SK-N-SH (cell line): Measurements from ENCODE around the gene CRACR2A. TPM values are rescaled to one million over a fixed set of nuclear protein-coding genes. Genes with fewer than 3 reads are reported as not detected.

Experiments used
- CTCF ChIA-PET: fragments of 300-600, 350-600 bp; formaldehyde crosslinking; extraction: SDS; loops from one replicate; lab custom pipeline; 2021; lab: Yijun Ruan, JAX
- POLR2A ChIA-PET: fragments of 350-600 bp; sonication (Branson Sonifier 250); formaldehyde crosslinking; extraction: SDS; loops from one replicate; lab custom pipeline; 2020; ENCODE audit warnings: antibody characterized with exemption, inconsistent platforms; lab: Yijun Ruan, JAX
- DNase-seq: peaks from one replicate; pipeline ENCODE4 v3.0.0; 2012
- H2AFZ ChIP-seq: fragments of 200-600 bp; sonication (generic); 2 replicates; pipeline ENCODE4 v1.8.1; 2016; ENCODE audit warnings: antibody characterized with exemption, mild to moderate bottlenecking, low read depth
- H3F3A ChIP-seq: fragments of 200-600 bp; sonication (generic); replicated peaks from 2 replicates; pipeline ENCODE3; 2016; ENCODE audit warnings: antibody characterized with exemption, mild to moderate bottlenecking; ENCODE audit not compliant: insufficient read depth
- H3K27ac ChIP-seq, 2 experiments: fragments of 200-500 bp in 1 of 2; fragments of 200-600 bp in 1 of 2; sonication (Bioruptor generic) in 1 of 2; sonication (generic), shearing (Covaris generic) in 1 of 2; 2 replicates each; pipeline versions ENCODE4 v1.5.1 to v1.6.1; 2014 to 2016; ENCODE audit warnings: low read depth in 2 of 2, inconsistent platforms in 1 of 2, low read length in 1 of 2, mild to moderate bottlenecking in 1 of 2, mixed read lengths in 1 of 2
- H3K27me3 ChIP-seq: fragments of 200-600 bp; sonication (generic), shearing (Covaris generic); 2 replicates; pipeline ENCODE4 v1.6.1; 2016; ENCODE audit warnings: mixed run types; ENCODE audit not compliant: insufficient read depth
- H3K36me3 ChIP-seq, 2 experiments: fragments of 200-500 bp in 1 of 2; fragments of 200-600 bp in 1 of 2; sonication (Bioruptor generic) in 1 of 2; sonication (generic) in 1 of 2; replicated peaks in 1 of 2; 2 replicates each; pipeline versions ENCODE3 to v1.5.1; 2014 to 2016; ENCODE audit warnings: low read length in 1 of 2, mild to moderate bottlenecking in 1 of 2; ENCODE audit not compliant: insufficient read depth in 2 of 2, control insufficient read depth in 1 of 2
- H3K4me1 ChIP-seq, 2 experiments: fragments of 200-500 bp in 1 of 2; fragments of 200-600 bp in 1 of 2; sonication (Bioruptor generic) in 1 of 2; sonication (generic), shearing (Covaris generic) in 1 of 2; 2 replicates each; pipeline versions ENCODE4 v1.5.1 to v1.6.1; 2014 to 2016; ENCODE audit warnings: low read depth in 1 of 2, low read length in 1 of 2, mixed run types in 1 of 2; ENCODE audit not compliant: insufficient read depth in 2 of 2, control insufficient read depth in 1 of 2
- H3K4me2 ChIP-seq: fragments of 200-600 bp; sonication (generic), shearing (Covaris generic); 2 replicates; pipeline ENCODE4 v1.6.1; 2017; ENCODE audit warnings: mixed run types
- H3K4me3 ChIP-seq, 2 experiments: fragments of 200-500 bp in 1 of 2; fragments of 200-600 bp in 1 of 2; sonication (Bioruptor generic) in 1 of 2; sonication (generic), shearing (Covaris generic) in 1 of 2; 2 replicates each; pipeline versions ENCODE4 v1.5.1 to v1.8.1; 2014 to 2016; ENCODE audit warnings: low read depth in 2 of 2, inconsistent platforms in 1 of 2, low read length in 1 of 2, mild to moderate bottlenecking in 1 of 2, mixed read lengths in 1 of 2, moderate library complexity in 1 of 2
- H3K79me2 ChIP-seq: fragments of 200-600 bp; sonication (generic); 2 replicates; pipeline ENCODE4 v1.8.1; 2017; ENCODE audit warnings: mild to moderate bottlenecking; ENCODE audit not compliant: insufficient read depth
- H3K9ac ChIP-seq: fragments of 200-600 bp; sonication (generic); 2 replicates; pipeline ENCODE4 v1.6.1; 2017; ENCODE audit warnings: mixed run types
- H3K9me2 ChIP-seq: fragments of 200-600 bp; sonication (generic); 2 replicates; pipeline ENCODE4 v1.6.1; 2017; ENCODE audit warnings: mixed run types
- H3K9me3 ChIP-seq: fragments of 200-600 bp; sonication (generic); 2 replicates; pipeline ENCODE4 v1.6.1; 2017; ENCODE audit warnings: mixed run types, mild to moderate bottlenecking, moderate library complexity
- H4K20me1 ChIP-seq: fragments of 200-600 bp; sonication (generic); 2 replicates; pipeline ENCODE4 v1.6.1; 2017; ENCODE audit warnings: mild to moderate bottlenecking, mixed run types; ENCODE audit not compliant: insufficient read depth
- FOSL2 ChIP-seq: IDR thresholded peaks from 2 replicates; pipeline ENCODE4 v1.4.0; 2012; ENCODE audit warnings: low read depth, mild to moderate bottlenecking, moderate library complexity, borderline replicate concordance
- FOXM1 ChIP-seq: IDR thresholded peaks from 2 replicates; pipeline ENCODE4 v1.4.0; 2012; ENCODE audit warnings: low read depth, mild to moderate bottlenecking
- JUND ChIP-seq: IDR thresholded peaks from 2 replicates; pipeline ENCODE4 v1.4.0; 2012
- MXI1 ChIP-seq: IDR thresholded peaks from 2 replicates; pipeline ENCODE4 v1.6.1; 2012; ENCODE audit warnings: mild to moderate bottlenecking, low read depth, low read length, improper control_type of control experiment
- NRF1 ChIP-seq: IDR thresholded peaks from 2 replicates; pipeline ENCODE4 v1.6.1; 2012; ENCODE audit warnings: low read depth, mild to moderate bottlenecking, low read length
- RCOR1 ChIP-seq: fragments of 150-350 bp; IDR thresholded peaks from 2 replicates; pipeline ENCODE4 v1.6.1; 2017; ENCODE audit warnings: antibody characterized with exemption, low read length
- REST ChIP-seq: IDR thresholded peaks from 2 replicates; pipeline ENCODE4 v1.6.1; 2012; ENCODE audit warnings: mild to moderate bottlenecking, low read depth, low read length, moderate library complexity
- RFX5 ChIP-seq: IDR thresholded peaks from 2 replicates; pipeline ENCODE4 v1.6.1; 2012; ENCODE audit warnings: mild to moderate bottlenecking, improper control_type of control experiment, low read length
- TAF1 ChIP-seq: IDR thresholded peaks from 2 replicates; pipeline ENCODE4 v1.6.1; 2012; ENCODE audit warnings: low read depth, mild to moderate bottlenecking, low read length, moderate library complexity, borderline replicate concordance
- TCF12 ChIP-seq: IDR thresholded peaks from 2 replicates; pipeline ENCODE4 v1.4.0; 2012
- TEAD4 ChIP-seq: IDR thresholded peaks from 2 replicates; pipeline ENCODE4 v1.4.0; 2012; ENCODE audit warnings: mild to moderate bottlenecking, borderline replicate concordance; ENCODE audit not compliant: insufficient read depth
- ZBTB33 ChIP-seq: IDR thresholded peaks from 2 replicates; pipeline ENCODE4 v1.4.0; 2012; ENCODE audit warnings: low read depth, borderline replicate concordance
- WGBS: methylation state at CpG from one replicate; pipeline ENCODE4 v1.1.6; 2017; ENCODE audit warnings: low lambda C conversion rate; 5-methylcytosine and 5-hydroxymethylcytosine counted together
- polyA plus RNA-seq, 3 experiments: library from polyadenylated mRNA; depleted of rRNA; stranded (reverse); fragments of >200 nt; gene quantifications; 2 replicates each; pipeline ENCODE4 v1.2.3, GENCODE V29; 2012
- TF ChIP-seq, protein P1 (sequence below): fragments of 150-350 bp; IDR thresholded peaks from 2 replicates; pipeline ENCODE4 v1.6.1; 2017; ENCODE audit warnings: antibody characterized with exemption, low read length, low read depth, borderline replicate concordance
- TF ChIP-seq, protein P2 (sequence below): IDR thresholded peaks from 2 replicates; pipeline ENCODE4 v1.4.0; 2012; ENCODE audit warnings: low read depth
- TF ChIP-seq, protein P3 (sequence below): IDR thresholded peaks from 2 replicates; pipeline ENCODE4; 2012
- TF ChIP-seq, protein P4 (sequence below): fragments of 150-350 bp; IDR thresholded peaks from 2 replicates; pipeline ENCODE4 v1.6.1; 2016; ENCODE audit warnings: mild to moderate bottlenecking, low read depth, low read length

Gene CRACR2A
- polyA plus RNA-seq, 1 of the 3 experiments (the other 2 are of a cell fraction) = 0.12 TPM

- Histone ChIP-seq H3K27me3 (no peaks in the 10 kb centered on the region), H3K9me3 (no peaks in the 10 kb centered on the region), H3K4me3 (no peak overlapping the region), H3K27ac (no peak overlapping the region), H3K4me2 (no peak overlapping the region), H3F3A (no peaks in the 10 kb centered on the region), H3K4me1 (peaks cover 0 to 6% of the 10 kb centered on the region in 2 experiments; a peak in 1 of 4 replicates), H3K9ac (no peak overlapping the region), H4K20me1 (no peaks in the 10 kb centered on the region), H3K79me2 (no peaks in the 10 kb centered on the region), H3K36me3 (no peaks in the 10 kb centered on the region), H3K9me2 (no peaks in the 10 kb centered on the region), H2AFZ (no peak overlapping the region)
- ChIA-PET POLR2A (no interaction called here), CTCF (interaction anchor here (1.0 to 5.4 kb wide), 5 partner anchors 10 to 371 kb away, joined by 3 to 55 read pairs (median 5); no protein-coding TSS in a partner anchor)
- no peak for DNase-seq
- WGBS = 68% methylated on average over 5 of the region's 5 CpGs
- peak; percentile 35; the same call in 1 of the 2 replicates for TF ChIP-seq FOSL2
- TF ChIP-seq TCF12 = no peak
- TF ChIP-seq, protein P1, sequence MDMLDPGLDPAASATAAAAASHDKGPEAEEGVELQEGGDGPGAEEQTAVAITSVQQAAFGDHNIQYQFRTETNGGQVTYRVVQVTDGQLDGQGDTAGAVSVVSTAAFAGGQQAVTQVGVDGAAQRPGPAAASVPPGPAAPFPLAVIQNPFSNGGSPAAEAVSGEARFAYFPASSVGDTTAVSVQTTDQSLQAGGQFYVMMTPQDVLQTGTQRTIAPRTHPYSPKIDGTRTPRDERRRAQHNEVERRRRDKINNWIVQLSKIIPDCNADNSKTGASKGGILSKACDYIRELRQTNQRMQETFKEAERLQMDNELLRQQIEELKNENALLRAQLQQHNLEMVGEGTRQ = no peak
- no peak for TF ChIP-seq ZBTB33
- no peak for TF ChIP-seq FOXM1
- no peak for TF ChIP-seq RFX5
- peak; percentile 8; the same call in 1 of the 2 replicates for TF ChIP-seq JUND
- TF ChIP-seq, protein P2, sequence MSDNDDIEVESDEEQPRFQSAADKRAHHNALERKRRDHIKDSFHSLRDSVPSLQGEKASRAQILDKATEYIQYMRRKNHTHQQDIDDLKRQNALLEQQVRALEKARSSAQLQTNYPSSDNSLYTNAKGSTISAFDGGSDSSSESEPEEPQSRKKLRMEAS = no peak
Observed at GRCh38 chr12:3670083-3670620, 82.8 kb downstream of the CRACR2A start.

DNA sequence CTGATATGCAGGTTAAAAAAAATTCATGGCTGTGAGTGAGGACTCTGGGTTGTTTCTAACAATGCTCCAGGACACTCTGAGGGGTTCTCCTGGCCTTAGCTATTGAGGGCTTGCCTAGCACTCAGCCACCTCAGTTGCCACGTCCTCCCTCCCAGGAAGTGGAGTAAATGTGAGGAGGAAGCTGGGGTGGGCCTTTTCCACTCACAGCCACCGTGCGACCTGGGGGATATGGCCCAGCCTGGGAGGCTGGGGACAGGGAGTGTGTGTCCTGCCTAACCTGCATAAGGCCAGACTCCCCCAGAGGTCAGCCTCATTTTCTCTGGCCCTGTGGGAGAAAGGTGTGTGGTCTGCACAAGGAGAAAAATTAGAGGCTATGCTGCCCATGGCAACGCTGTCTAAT, 83.3 kb downstream of the CRACR2A start:
- ChIA-PET CTCF (interaction anchor here (1.0 to 5.4 kb wide), 6 partner anchors 11 to 370 kb away, joined by 3 to 55 read pairs (median 6); no protein-coding TSS in a partner anchor), POLR2A (no interaction called here)
- no peaks in the 10 kb centered on the region for H3K9me3 ChIP-seq
- no peaks in the 10 kb centered on the region for H3F3A ChIP-seq
- H3K4me1 ChIP-seq = peaks cover 0 to 6% of the 10 kb centered on the region in 2 experiments; a peak in 1 of 4 replicates
- no peaks in the 10 kb centered on the region for H3K36me3 ChIP-seq
- H3K27ac ChIP-seq = no peak overlapping the region
- no peak overlapping the region for H3K4me2 ChIP-seq
- H2AFZ ChIP-seq = no peak overlapping the region
- H3K9ac ChIP-seq = no peak overlapping the region
- no peak for DNase-seq
- no peaks in the 10 kb centered on the region for H3K9me2 ChIP-seq
- no peaks in the 10 kb centered on the region for H3K79me2 ChIP-seq
- no peaks in the 10 kb centered on the region for H4K20me1 ChIP-seq
- 80% methylated on average over 3 of the region's 4 CpGs for WGBS
- H3K4me3 ChIP-seq = no peak overlapping the region
- no peaks in the 10 kb centered on the region for H3K27me3 ChIP-seq
- TF ChIP-seq TCF12 (no peak), FOSL2 (no peak), REST (no peak), TEAD4 (no peak), NRF1 (no peak), MXI1 (no peak), RCOR1 (no peak), TAF1 (no peak)
- TF ChIP-seq, protein P2 = no peak
- TF ChIP-seq, protein P3, sequence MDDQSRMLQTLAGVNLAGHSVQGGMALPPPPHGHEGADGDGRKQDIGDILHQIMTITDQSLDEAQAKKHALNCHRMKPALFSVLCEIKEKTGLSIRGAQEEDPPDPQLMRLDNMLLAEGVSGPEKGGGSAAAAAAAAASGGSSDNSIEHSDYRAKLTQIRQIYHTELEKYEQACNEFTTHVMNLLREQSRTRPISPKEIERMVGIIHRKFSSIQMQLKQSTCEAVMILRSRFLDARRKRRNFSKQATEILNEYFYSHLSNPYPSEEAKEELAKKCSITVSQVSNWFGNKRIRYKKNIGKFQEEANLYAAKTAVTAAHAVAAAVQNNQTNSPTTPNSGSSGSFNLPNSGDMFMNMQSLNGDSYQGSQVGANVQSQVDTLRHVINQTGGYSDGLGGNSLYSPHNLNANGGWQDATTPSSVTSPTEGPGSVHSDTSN = no peak
- TF ChIP-seq, protein P4, sequence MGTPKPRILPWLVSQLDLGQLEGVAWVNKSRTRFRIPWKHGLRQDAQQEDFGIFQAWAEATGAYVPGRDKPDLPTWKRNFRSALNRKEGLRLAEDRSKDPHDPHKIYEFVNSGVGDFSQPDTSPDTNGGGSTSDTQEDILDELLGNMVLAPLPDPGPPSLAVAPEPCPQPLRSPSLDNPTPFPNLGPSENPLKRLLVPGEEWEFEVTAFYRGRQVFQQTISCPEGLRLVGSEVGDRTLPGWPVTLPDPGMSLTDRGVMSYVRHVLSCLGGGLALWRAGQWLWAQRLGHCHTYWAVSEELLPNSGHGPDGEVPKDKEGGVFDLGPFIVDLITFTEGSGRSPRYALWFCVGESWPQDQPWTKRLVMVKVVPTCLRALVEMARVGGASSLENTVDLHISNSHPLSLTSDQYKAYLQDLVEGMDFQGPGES = no peak
